HT-29 (cell line): Measurements from ENCODE around the gene GNA15. TPM values are rescaled to one million over a fixed set of nuclear protein-coding genes. Genes with fewer than 3 reads are reported as not detected.

Experiments
- DNase-seq: peaks from one replicate; pipeline ENCODE4 v3.0.0-alpha.2; 2015; ENCODE audit warnings: low spot score
- total RNA-seq: library from RNA; depleted of rRNA; stranded (reverse); fragments of >200 nt; shearing (Covaris generic); gene quantifications from 2 replicates; pipeline ENCODE4 v1.2.3, GENCODE V29; 2014; rRNA removed

The GNA15 gene
- total RNA-seq, 1 experiment from 2014 or later: 15.9 TPM

- DNase-seq: no peak
Observed at GRCh38 chr19:3207461-3208242, 71.8 kb downstream of the GNA15 start.

- no peak for DNase-seq
Observed at GRCh38 chr19:3208317-3209207, 72.7 kb downstream of the GNA15 start.

GRCh38 chr19:3210347-3211017 is 74.6 kb downstream of the GNA15 start:
- peak; percentile 47 for DNase-seq

- DNase-seq: no peak
Observed at GRCh38 chr19:3211191-3211590, 75.4 kb downstream of the GNA15 start.

- DNase-seq: no peak
Observed at GRCh38 chr19:3213159-3213558, 77.3 kb downstream of the GNA15 start.

Other genes with a start within 250 kb of the GNA15 start
- 5.6 and 5.7 TPM in 2 replicates for gene ZNF57, start 235.1 kb upstream of the GNA15 start, total RNA-seq
- gene ZNF77, start 191.1 kb upstream of the GNA15 start, total RNA-seq: 0.86 and 1.7 TPM in 2 replicates
- gene TLE6, start 158.5 kb upstream of the GNA15 start, total RNA-seq: 0.48 TPM in 1 of 2 replicates, not detected in the other
- 0.08 and 1.1 TPM in 2 replicates for gene TLE2, start 106.8 kb upstream of the GNA15 start, total RNA-seq
- 356 and 359 TPM in 2 replicates for gene TLE5, start 73.5 kb upstream of the GNA15 start, total RNA-seq
- gene GNA11, start 41.7 kb upstream of the GNA15 start, total RNA-seq: 54.1 and 68.2 TPM in 2 replicates
- gene S1PR4, start 42.7 kb downstream of the GNA15 start, total RNA-seq: not detected in 2 replicates
- gene NCLN, start 49.9 kb downstream of the GNA15 start, total RNA-seq: 95.3 and 104 TPM in 2 replicates
- 0.10 and 0.53 TPM in 2 replicates for gene CELF5, start 88.6 kb downstream of the GNA15 start, total RNA-seq
- 23.1 and 34.2 TPM in 2 replicates for gene NFIC, start 230.6 kb downstream of the GNA15 start, total RNA-seq